Measurements from ENCODE around the gene DNAI1. TPM values are rescaled to one million over a fixed set of nuclear protein-coding genes. Genes with fewer than 3 reads are reported as not detected.

DNAI1 gene
- total and polyA plus RNA-seq, 2 of the 4 experiments (the other 2 are of a cell fraction), result not detected

- no peaks in the 10 kb centered on the region for H4K20me1 ChIP-seq (ENCODE audit: insufficient read depth, low read length)
- dilution Hi-C loops (cut with HindIII; ENCODE audit: low sequenced_read_pairs, unreplicated experiment) (no loop called here), intact Hi-C loops (cut with micrococcal nuclease) (no loop called here), in situ Hi-C loops (cut with MboI; ENCODE audit: low sequenced_read_pairs) (no loop called here)
- 36% methylated on average over 4 of the region's 19 CpGs; no CpG with 5 or more reads in 1 of the 2 experiments for WGBS, 2 experiments (ENCODE audit: extremely low coverage in 2 of 2, insufficient read length in 1 of 2)
- no peak overlapping the region for H3K4me2 ChIP-seq (ENCODE audit: low read depth, low read length)
- no peak overlapping the region for H3K18ac ChIP-seq (ENCODE audit: low read depth, low read length)
- H3K36me3 ChIP-seq (ENCODE audit: control insufficient read depth, insufficient read depth, low read length), result no peaks in the 10 kb centered on the region
- peaks cover 60% of the 10 kb centered on the region for H3K27me3 ChIP-seq (ENCODE audit: control insufficient read depth, insufficient read depth, low read length)
- no peak overlapping the region for H3K23ac ChIP-seq (ENCODE audit: low read depth, low read length)
- no peak overlapping the region for H3K27ac ChIP-seq (ENCODE audit: insufficient read depth, low read length)
- peaks cover 9% of the 10 kb centered on the region; the same call in 1 of the 2 replicates for H3K4me1 ChIP-seq (ENCODE audit: control insufficient read depth, insufficient read depth, low read length)
- H4K91ac ChIP-seq (ENCODE audit: insufficient read depth, low read depth, low read length), result no peak overlapping the region
- DNase-seq (no peak), ATAC-seq (ENCODE audit: low read depth) (no peak)
- no peak for TF ChIP-seq BHLHE40 (IDR thresholded peaks at IDR 0.05; ENCODE audit: low read depth, low read length)
- TF ChIP-seq FOS (IDR thresholded peaks at IDR 0.05; ENCODE audit: low read depth, low read length), result no peak
- no peak for TF ChIP-seq MXI1 (IDR thresholded peaks at IDR 0.05; ENCODE audit: borderline replicate concordance, low read depth, low read length)
- TF ChIP-seq POLR2A (IDR thresholded peaks at IDR 0.05; ENCODE audit: low read depth, low read length), result no peak
- peaks cover 3% of the 10 kb centered on the region; the same call in 1 of the 2 replicates for H3K9me3 ChIP-seq (ENCODE audit: control insufficient read depth, insufficient read depth, low read length)
- H4K5ac ChIP-seq (ENCODE audit: low read depth, low read length), result no peak overlapping the region
- H3K9ac ChIP-seq (ENCODE audit: low read depth, low read length), result no peak overlapping the region
- H3K14ac ChIP-seq (replicated peaks; ENCODE audit: low read depth, low read length), result no peak overlapping the region
- no peak overlapping the region for H2BK15ac ChIP-seq (ENCODE audit: low read depth, low read length)
- no peak overlapping the region for H3K56ac ChIP-seq (ENCODE audit: extremely low read depth, insufficient read depth, low read length)
- H3K4ac ChIP-seq (ENCODE audit: low read depth, low read length), result no peak overlapping the region
- ChIA-PET POLR2A (ENCODE audit: unreplicated experiment) (no interaction called here), CTCF (no interaction called here)
- no peak overlapping the region for H2AK9ac ChIP-seq (replicated peaks; ENCODE audit: low read depth, low read length, poor library complexity)
- H3K4me3 ChIP-seq (ENCODE audit: insufficient read depth, low read depth, low read length), result no peak overlapping the region
- no peak overlapping the region for H4K8ac ChIP-seq (ENCODE audit: low read depth in 2 of 2, low read length in 2 of 2)
- no peaks in the 10 kb centered on the region for H3K9me1 ChIP-seq (ENCODE audit: insufficient read depth, low read length)
- no peaks in the 10 kb centered on the region for H3K79me1 ChIP-seq (ENCODE audit: low read depth in 1 of 2, low read length in 2 of 2)
- H2BK5ac ChIP-seq (ENCODE audit: low read depth, low read length, poor library complexity, severe bottlenecking), result no peak overlapping the region
- no peak overlapping the region for H2AFZ ChIP-seq (replicated peaks; ENCODE audit: low read length, poor library complexity)
- H2BK20ac ChIP-seq (ENCODE audit: low read depth, low read length), result no peak overlapping the region
- H2BK120ac ChIP-seq (ENCODE audit: low read depth, low read length), result no peak overlapping the region
- BruUV-seq (replicated peaks), result no TSS peak
- H2AK5ac ChIP-seq (ENCODE audit: low read depth, low read length), result no peak overlapping the region
Observed at GRCh38 chr9:34557426-34558321, 99.1 kb downstream of the DNAI1 start.

Data from IMR-90 (cell line).